GM23338 (cell line): ENCODE data around the gene CDKL4. TPM values are rescaled to one million over a fixed set of nuclear protein-coding genes. Genes with fewer than 3 reads are reported as not detected.

Experiments
- ATAC-seq: fragments of 200-7000 bp; cut with Tn5 transposase; 3 replicates; pipeline ENCODE4 v1.9.1; 2020
- DNase-seq: peaks from one replicate; pipeline ENCODE4 v3.0.0-alpha.2; 2015; ENCODE audit warnings: low spot score
- H2AFZ ChIP-seq: fragments of 200-600 bp; sonication (generic); 2 replicates; pipeline ENCODE4 v1.8.0; 2016; ENCODE audit warnings: antibody characterized with exemption, mild to moderate bottlenecking, moderate library complexity
- H3F3A ChIP-seq: fragments of 200-600 bp; sonication (generic); replicated peaks from 2 replicates; pipeline ENCODE4 v1.8.0; 2017; ENCODE audit warnings: antibody characterized with exemption, mixed run types, low read depth
- H3K27ac ChIP-seq: fragments of 200-600 bp; sonication (generic); 2 replicates; pipeline ENCODE4 v1.6.1; 2016; ENCODE audit warnings: low read depth
- H3K27me3 ChIP-seq: fragments of 200-600 bp; sonication (generic); 2 replicates; pipeline ENCODE4 v1.8.0; 2016; ENCODE audit warnings: mild to moderate bottlenecking, mixed run types, moderate library complexity; ENCODE audit not compliant: insufficient read depth
- H3K36me3 ChIP-seq: fragments of 200-600 bp; sonication (generic); 2 replicates; pipeline ENCODE4 v1.8.0; 2016; ENCODE audit warnings: mild to moderate bottlenecking; ENCODE audit not compliant: insufficient read depth
- H3K4me1 ChIP-seq: fragments of 200-600 bp; sonication (generic); 2 replicates; pipeline ENCODE4 v1.8.0; 2016; ENCODE audit warnings: mild to moderate bottlenecking, moderate library complexity; ENCODE audit not compliant: insufficient read depth
- H3K4me2 ChIP-seq: fragments of 200-600 bp; sonication (generic); 2 replicates; pipeline ENCODE4 v1.7.1; 2017; ENCODE audit warnings: mixed run types
- H3K4me3 ChIP-seq: fragments of 200-600 bp; sonication (generic); 2 replicates; pipeline ENCODE4 v1.6.1; 2016; ENCODE audit warnings: mixed run types
- H3K79me2 ChIP-seq: fragments of 200-600 bp; sonication (generic); replicated peaks from 2 replicates; pipeline ENCODE4 v1.8.0; 2017; ENCODE audit warnings: mild to moderate bottlenecking; ENCODE audit not compliant: insufficient read depth
- H3K9me2 ChIP-seq: fragments of 200-600 bp; sonication (generic); 2 replicates; pipeline ENCODE4 v1.8.0; 2017; ENCODE audit not compliant: insufficient read depth
- H4K20me1 ChIP-seq: fragments of 200-600 bp; sonication (generic); replicated peaks from 2 replicates; pipeline ENCODE4 v1.8.0; 2017; ENCODE audit warnings: mild to moderate bottlenecking; ENCODE audit not compliant: insufficient read depth
- H3K27ac Mint-ChIP-seq: 2 replicates; pipeline ENCODE4 v1.8.0; 2020; ENCODE audit warnings: inconsistent platforms, mild to moderate bottlenecking, moderate library complexity, mixed read lengths
- H3K27me3 Mint-ChIP-seq: 3 replicates; pipeline ENCODE4 v1.8.0; 2022; ENCODE audit warnings: low read depth, mild to moderate bottlenecking, moderate library complexity, mixed read lengths, inconsistent platforms; ENCODE audit not compliant: insufficient read depth, poor library complexity
- H3K36me3 Mint-ChIP-seq: 3 replicates; pipeline ENCODE4 v1.8.0; 2021; ENCODE audit warnings: low read depth, mild to moderate bottlenecking, inconsistent platforms, moderate library complexity, mixed read lengths
- H3K4me1 Mint-ChIP-seq: 3 replicates; pipeline ENCODE4 v1.8.0; 2020; ENCODE audit warnings: mild to moderate bottlenecking, inconsistent platforms, mixed read lengths
- H3K4me3 Mint-ChIP-seq: 3 replicates; pipeline ENCODE4 v1.8.0; 2021; ENCODE audit warnings: moderate library complexity, mild to moderate bottlenecking, inconsistent platforms, mixed read lengths
- H3K9me3 Mint-ChIP-seq: 3 replicates; pipeline ENCODE4 v1.8.0; 2020; ENCODE audit warnings: moderate library complexity, mild to moderate bottlenecking, inconsistent platforms, mixed read lengths
- CREB1 ChIP-seq: fragments of 250-450 bp; sonication (Bioruptor Pico); IDR thresholded peaks from 2 replicates; pipeline ENCODE4 v1.5.0; 2020; ENCODE audit warnings: low read depth, mild to moderate bottlenecking, moderate library complexity
- EZH2 ChIP-seq: fragments of 200-600 bp; sonication (generic); IDR thresholded peaks from one replicate; pipeline ENCODE4 v1.8.0; 2017; ENCODE audit warnings: antibody characterized with exemption, mild to moderate bottlenecking, low read depth; ENCODE audit not compliant: unreplicated experiment
- EZH2phosphoT487 ChIP-seq: fragments of 200-600 bp; sonication (generic); IDR thresholded peaks from one replicate; pipeline ENCODE4 v1.8.1; 2018; ENCODE audit warnings: antibody characterized with exemption; ENCODE audit not compliant: unreplicated experiment
- JUNB ChIP-seq: IDR thresholded peaks from one replicate; pipeline ENCODE4 v1.6.1; 2016; ENCODE audit warnings: antibody characterized with exemption; ENCODE audit not compliant: unreplicated experiment
- NANOG ChIP-seq: IDR thresholded peaks from 2 replicates; pipeline ENCODE4 v1.6.1; 2016; ENCODE audit warnings: antibody characterized with exemption, borderline replicate concordance
- POLR2AphosphoS5 ChIP-seq: IDR thresholded peaks from 2 replicates; pipeline ENCODE4 v1.6.1; 2016; ENCODE audit warnings: antibody characterized with exemption, low read depth
- STAT1 ChIP-seq: IDR thresholded peaks from one replicate; pipeline ENCODE4 v1.6.1; 2016; ENCODE audit warnings: antibody characterized with exemption; ENCODE audit not compliant: unreplicated experiment
- ZNF114 ChIP-seq: fragments of 250-450 bp; sonication (Bioruptor Pico); IDR thresholded peaks from 2 replicates; pipeline ENCODE4 v1.5.0; 2020; ENCODE audit warnings: mild to moderate bottlenecking, moderate library complexity
- ZNF331 ChIP-seq: fragments of 250-450 bp; sonication (Bioruptor Pico); IDR thresholded peaks from 2 replicates; pipeline ENCODE4 v1.5.0; 2020; ENCODE audit warnings: low read depth, mild to moderate bottlenecking, moderate library complexity
- ZNF462 ChIP-seq: fragments of 250-450 bp; sonication (Bioruptor Pico); IDR thresholded peaks from 2 replicates; pipeline ENCODE4 v1.5.0; 2020; ENCODE audit warnings: mild to moderate bottlenecking, moderate library complexity
- polyA plus RNA-seq: library from polyadenylated mRNA; unstranded; fragments of >200 nt; fragmentation: Nextera tagmentation; extraction: Ambion mirVana; gene quantifications from 2 replicates; pipeline ENCODE4 v1.2.1, GENCODE V29; 2016
- total RNA-seq: library from RNA; depleted of rRNA; stranded (reverse); fragments of >200 nt; shearing (Covaris generic); gene quantifications from 2 replicates; pipeline ENCODE4 v1.2.3, GENCODE V29; 2014
- TF ChIP-seq, protein P1 (sequence below): IDR thresholded peaks from one replicate; pipeline ENCODE4 v1.6.1; 2018; ENCODE audit warnings: antibody characterized with exemption; ENCODE audit not compliant: unreplicated experiment
- TF ChIP-seq, protein P2 (sequence below), 2 experiments: fragments of 200-600 bp in 1 of 2; sonication (generic) in 1 of 2; conservative IDR thresholded peaks; 2 replicates each; pipeline versions ENCODE4 v1.5.1 to v1.6.1; 2016 to 2017; ENCODE audit warnings: antibody characterized with exemption in 2 of 2, low read depth in 2 of 2, mild to moderate bottlenecking in 2 of 2, moderate library complexity in 1 of 2
- TF ChIP-seq, protein P3 (sequence below): IDR thresholded peaks from 2 replicates; pipeline ENCODE4 v1.6.1; 2016; ENCODE audit warnings: antibody characterized with exemption

Gene CDKL4
- total and polyA plus RNA-seq, 2 experiments from 2014 or later: 0.24 TPM; not detected in 1

- Mint-ChIP-seq H3K27ac (no peak overlapping the region), H3K4me3 (no peak overlapping the region), H3K27me3 (peaks cover 7% of the 10 kb centered on the region), H3K9me3 (no peaks in the 10 kb centered on the region), H3K36me3 (no peaks in the 10 kb centered on the region), H3K4me1 (peaks cover 8% of the 10 kb centered on the region)
- Histone ChIP-seq H2AFZ (no peak overlapping the region), H3K36me3 (no peaks in the 10 kb centered on the region), H3K4me2 (no peak overlapping the region), H3K79me2 (no peaks in the 10 kb centered on the region), H3K9me2 (no peaks in the 10 kb centered on the region), H4K20me1 (no peaks in the 10 kb centered on the region), H3K4me3 (no peak overlapping the region), H3K27me3 (no peaks in the 10 kb centered on the region), H3K4me1 (peaks cover 10% of the 10 kb centered on the region), H3F3A (no peaks in the 10 kb centered on the region), H3K27ac (no peak overlapping the region)
- DNase-seq: no peak
- TF ChIP-seq EZH2phosphoT487 (no peak), EZH2 (no peak), POLR2AphosphoS5 (no peak), CREB1 (no peak), ZNF114 (no peak), NANOG (no peak), ZNF331 (CRISPR knock-in tag) (no peak), STAT1 (no peak), ZNF462 (CRISPR knock-in tag) (no peak), JUNB (no peak)
- TF ChIP-seq, protein P1, sequence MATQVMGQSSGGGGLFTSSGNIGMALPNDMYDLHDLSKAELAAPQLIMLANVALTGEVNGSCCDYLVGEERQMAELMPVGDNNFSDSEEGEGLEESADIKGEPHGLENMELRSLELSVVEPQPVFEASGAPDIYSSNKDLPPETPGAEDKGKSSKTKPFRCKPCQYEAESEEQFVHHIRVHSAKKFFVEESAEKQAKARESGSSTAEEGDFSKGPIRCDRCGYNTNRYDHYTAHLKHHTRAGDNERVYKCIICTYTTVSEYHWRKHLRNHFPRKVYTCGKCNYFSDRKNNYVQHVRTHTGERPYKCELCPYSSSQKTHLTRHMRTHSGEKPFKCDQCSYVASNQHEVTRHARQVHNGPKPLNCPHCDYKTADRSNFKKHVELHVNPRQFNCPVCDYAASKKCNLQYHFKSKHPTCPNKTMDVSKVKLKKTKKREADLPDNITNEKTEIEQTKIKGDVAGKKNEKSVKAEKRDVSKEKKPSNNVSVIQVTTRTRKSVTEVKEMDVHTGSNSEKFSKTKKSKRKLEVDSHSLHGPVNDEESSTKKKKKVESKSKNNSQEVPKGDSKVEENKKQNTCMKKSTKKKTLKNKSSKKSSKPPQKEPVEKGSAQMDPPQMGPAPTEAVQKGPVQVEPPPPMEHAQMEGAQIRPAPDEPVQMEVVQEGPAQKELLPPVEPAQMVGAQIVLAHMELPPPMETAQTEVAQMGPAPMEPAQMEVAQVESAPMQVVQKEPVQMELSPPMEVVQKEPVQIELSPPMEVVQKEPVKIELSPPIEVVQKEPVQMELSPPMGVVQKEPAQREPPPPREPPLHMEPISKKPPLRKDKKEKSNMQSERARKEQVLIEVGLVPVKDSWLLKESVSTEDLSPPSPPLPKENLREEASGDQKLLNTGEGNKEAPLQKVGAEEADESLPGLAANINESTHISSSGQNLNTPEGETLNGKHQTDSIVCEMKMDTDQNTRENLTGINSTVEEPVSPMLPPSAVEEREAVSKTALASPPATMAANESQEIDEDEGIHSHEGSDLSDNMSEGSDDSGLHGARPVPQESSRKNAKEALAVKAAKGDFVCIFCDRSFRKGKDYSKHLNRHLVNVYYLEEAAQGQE: no peak
- TF ChIP-seq, protein P2, sequence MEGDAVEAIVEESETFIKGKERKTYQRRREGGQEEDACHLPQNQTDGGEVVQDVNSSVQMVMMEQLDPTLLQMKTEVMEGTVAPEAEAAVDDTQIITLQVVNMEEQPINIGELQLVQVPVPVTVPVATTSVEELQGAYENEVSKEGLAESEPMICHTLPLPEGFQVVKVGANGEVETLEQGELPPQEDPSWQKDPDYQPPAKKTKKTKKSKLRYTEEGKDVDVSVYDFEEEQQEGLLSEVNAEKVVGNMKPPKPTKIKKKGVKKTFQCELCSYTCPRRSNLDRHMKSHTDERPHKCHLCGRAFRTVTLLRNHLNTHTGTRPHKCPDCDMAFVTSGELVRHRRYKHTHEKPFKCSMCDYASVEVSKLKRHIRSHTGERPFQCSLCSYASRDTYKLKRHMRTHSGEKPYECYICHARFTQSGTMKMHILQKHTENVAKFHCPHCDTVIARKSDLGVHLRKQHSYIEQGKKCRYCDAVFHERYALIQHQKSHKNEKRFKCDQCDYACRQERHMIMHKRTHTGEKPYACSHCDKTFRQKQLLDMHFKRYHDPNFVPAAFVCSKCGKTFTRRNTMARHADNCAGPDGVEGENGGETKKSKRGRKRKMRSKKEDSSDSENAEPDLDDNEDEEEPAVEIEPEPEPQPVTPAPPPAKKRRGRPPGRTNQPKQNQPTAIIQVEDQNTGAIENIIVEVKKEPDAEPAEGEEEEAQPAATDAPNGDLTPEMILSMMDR (conservative IDR thresholded peaks at IDR 0.05; ENCODE audit: low read depth in 2 of 2): no peak
- TF ChIP-seq, protein P3, sequence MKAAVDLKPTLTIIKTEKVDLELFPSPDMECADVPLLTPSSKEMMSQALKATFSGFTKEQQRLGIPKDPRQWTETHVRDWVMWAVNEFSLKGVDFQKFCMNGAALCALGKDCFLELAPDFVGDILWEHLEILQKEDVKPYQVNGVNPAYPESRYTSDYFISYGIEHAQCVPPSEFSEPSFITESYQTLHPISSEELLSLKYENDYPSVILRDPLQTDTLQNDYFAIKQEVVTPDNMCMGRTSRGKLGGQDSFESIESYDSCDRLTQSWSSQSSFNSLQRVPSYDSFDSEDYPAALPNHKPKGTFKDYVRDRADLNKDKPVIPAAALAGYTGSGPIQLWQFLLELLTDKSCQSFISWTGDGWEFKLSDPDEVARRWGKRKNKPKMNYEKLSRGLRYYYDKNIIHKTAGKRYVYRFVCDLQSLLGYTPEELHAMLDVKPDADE: no peak
- no peak for ATAC-seq
Measured at GRCh38 chr2:39175026-39175812, 68.6 kb downstream of the CDKL4 start.
